ENCODE results near the gene AMFR. TPM values are rescaled to one million over a fixed set of nuclear protein-coding genes. Genes with fewer than 3 reads are reported as not detected.

Gene AMFR
- total and polyA plus RNA-seq, 5 experiments from 2014 or later, result 24.2 to 83.0 (median 38.4) TPM

DNA sequence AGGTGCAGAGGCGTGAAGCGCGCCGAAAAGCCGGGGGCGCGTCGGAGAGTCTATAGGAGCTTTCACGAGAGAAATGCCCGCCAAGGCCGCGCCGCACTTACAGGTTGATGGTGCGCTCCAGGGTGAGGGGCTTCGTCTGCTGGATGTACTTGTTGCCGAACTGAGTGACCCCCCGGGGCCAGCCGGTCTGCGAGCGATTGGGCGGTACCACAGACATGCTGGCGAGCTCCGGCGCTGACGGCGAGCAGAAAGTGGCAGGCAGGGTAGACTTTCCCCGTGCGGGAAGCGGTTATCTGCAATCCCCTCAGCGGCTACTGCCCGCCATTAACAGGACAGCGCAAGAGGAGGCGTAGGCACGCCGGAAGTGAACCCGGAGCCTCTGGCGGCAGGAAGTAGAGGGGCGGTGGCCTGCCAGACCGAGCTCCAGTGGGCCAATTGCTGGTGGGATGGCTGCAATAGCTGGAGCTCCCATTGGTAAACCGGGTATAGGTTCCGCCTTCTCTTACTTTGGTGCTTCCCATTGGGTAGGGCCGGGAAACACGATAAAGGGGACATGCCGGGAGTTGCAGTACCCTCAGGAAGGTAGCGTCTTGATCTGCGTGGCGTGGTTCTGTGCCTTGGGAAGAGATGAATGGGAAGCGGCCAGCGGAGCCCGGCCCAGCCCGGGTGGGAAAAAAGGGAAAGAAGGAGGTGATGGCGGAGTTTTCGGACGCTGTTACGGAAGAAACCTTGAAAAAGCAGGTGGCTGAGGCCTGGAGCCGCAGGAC, 25.8 kb upstream of the AMFR start, which contains the start of the genes NUDT21 and OGFOD1:
Gene NUDT21 (minus strand): TSS at position 347 of the 767 bp plus-strand sequence. CDS start 130 bp downstream, at position 217.
Gene OGFOD1 (plus strand): TSS at position 569 of the 767 bp plus-strand sequence. CDS start 59 bp downstream, at position 628.
- ATAC-seq, result peak; percentile 98
- peak; percentile 82 to 96 (median 91) for DNase-seq
- H3K9me3 Mint-ChIP-seq, result no peaks in the 10 kb centered on the region
- H3K36me3 Mint-ChIP-seq, result peaks cover 7 to 43% (median 13%) of the 10 kb centered on the region in 3 donors
- H3K4me1 Mint-ChIP-seq, result peaks cover 29 to 72% (median 63%) of the 10 kb centered on the region in 4 donors
- H3K27me3 Mint-ChIP-seq, result no peaks in the 10 kb centered on the region
- POLR2A ChIA-PET, result interaction anchor here (0.6 to 1.8 kb wide), 9 partner anchors 9 to 277 kb away, joined by 3 to 7 read pairs (median 4); partner anchors contain the start of gene BBS2
- peak within 1 kb of the TSS; percentile 95 to 99 (median 97) for H3K27ac Mint-ChIP-seq
- peak within 1 kb of the TSS; percentile 89 to 100 (median 99) for H3K4me3 Mint-ChIP-seq

GRCh38 chr16:56450275-56450985, 25.1 kb upstream of the AMFR start:
- Mint-ChIP-seq H3K4me1 (peaks cover 26 to 64% (median 59%) of the 10 kb centered on the region in 4 donors), H3K27me3 (no peaks in the 10 kb centered on the region), H3K9me3 (no peaks in the 10 kb centered on the region), H3K4me3 (peak overlapping the region; percentile 89 to 100 (median 99)), H3K36me3 (peaks cover 4 to 43% (median 9%) of the 10 kb centered on the region in 3 donors), H3K27ac (peak overlapping the region; percentile 95 to 99 (median 97))
- no peak for ATAC-seq
- POLR2A ChIA-PET, result interaction anchor here (0.9 to 1.8 kb wide), 8 partner anchors 10 to 277 kb away, joined by 3 to 7 read pairs (median 4); partner anchors contain the start of gene BBS2
- DNase-seq, result no peak

DNA sequence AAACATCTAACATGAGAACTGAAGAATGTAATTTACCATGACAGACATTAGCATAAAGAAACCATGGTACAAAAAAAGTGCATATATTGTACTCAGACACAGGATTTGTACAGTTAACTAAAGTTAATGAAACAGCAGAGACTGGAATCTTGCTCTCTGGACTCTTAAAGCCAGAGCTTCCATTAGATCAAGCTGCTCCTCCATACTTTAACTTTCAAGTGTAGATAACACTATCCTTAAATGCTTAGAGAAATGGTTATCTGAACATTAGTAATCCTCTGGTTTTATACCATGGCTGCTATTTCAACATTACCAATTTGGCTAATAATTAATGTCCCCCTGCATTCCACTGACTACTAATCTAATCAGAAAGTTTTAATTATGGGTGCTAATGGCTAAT, 22.7 kb upstream of the AMFR start:
- Mint-ChIP-seq H3K4me1 (peaks cover 22 to 56% (median 51%) of the 10 kb centered on the region in 4 donors), H3K27ac (peak overlapping the region in 4 of 10 donors; percentile 25 to 38 (median 30)), H3K27me3 (no peaks in the 10 kb centered on the region), H3K4me3 (peak overlapping the region in 3 of 10 donors; percentile 1 to 40 (median 26)), H3K36me3 (peaks cover 0 to 41% (median 3%) of the 10 kb centered on the region in 3 donors), H3K9me3 (no peaks in the 10 kb centered on the region)
- POLR2A ChIA-PET, result no interaction called here
- DNase-seq (no peak), ATAC-seq (no peak)

DNA sequence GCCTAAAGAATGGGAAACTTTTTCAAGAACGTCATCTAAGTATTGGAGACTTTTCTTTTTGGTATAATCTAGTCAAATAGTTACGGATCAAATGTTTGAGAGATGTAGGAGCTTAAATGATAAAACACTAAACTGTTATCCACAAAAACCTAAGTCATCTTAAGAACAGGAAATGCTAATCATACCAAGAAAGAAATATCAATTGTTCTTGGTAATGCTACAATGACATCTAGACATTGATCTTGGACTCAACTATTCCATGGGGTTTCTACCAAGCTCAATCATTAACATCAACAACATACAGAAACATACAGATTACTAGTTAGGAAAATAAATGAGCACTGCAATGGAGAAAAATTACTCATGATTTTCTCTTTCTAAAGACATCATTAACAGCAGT, 21.9 kb upstream of the AMFR start:
- H3K4me3 Mint-ChIP-seq, result no peak overlapping the region
- H3K27ac Mint-ChIP-seq, result peak overlapping the region in 1 of 10 donors; percentile 19
- H3K9me3 Mint-ChIP-seq, result no peaks in the 10 kb centered on the region
- POLR2A ChIA-PET, result no interaction called here
- DNase-seq, result no peak
- no peaks in the 10 kb centered on the region for H3K27me3 Mint-ChIP-seq
- peaks cover 19 to 50% (median 47%) of the 10 kb centered on the region in 4 donors for H3K4me1 Mint-ChIP-seq
- ATAC-seq, result no peak
- peaks cover 0 to 48% (median 3%) of the 10 kb centered on the region in 3 donors for H3K36me3 Mint-ChIP-seq

DNA sequence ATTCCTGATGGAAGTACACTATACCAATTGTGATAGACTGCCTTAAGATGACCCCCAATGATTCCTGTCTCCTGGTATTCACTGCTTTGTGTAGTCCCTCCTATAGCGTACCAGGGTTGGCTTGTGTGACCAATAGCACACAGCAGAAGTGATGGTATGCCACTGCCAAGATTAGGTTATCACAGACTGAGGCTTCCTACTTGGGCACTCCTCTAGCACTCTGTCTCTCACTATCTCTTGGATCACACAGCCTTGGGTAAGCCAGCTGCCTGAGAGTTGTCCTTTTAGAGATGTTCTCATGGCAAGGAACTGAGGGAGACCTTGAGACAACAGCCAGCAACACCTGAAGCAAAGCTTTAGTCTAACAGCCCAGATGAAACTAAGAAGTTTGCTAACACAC, 12.7 kb upstream of the AMFR start:
- Mint-ChIP-seq H3K27ac (peak overlapping the region in 3 of 10 donors; percentile 10 to 72 (median 58)), H3K27me3 (no peaks in the 10 kb centered on the region), H3K36me3 (peaks cover 0 to 76% (median 7%) of the 10 kb centered on the region in 3 donors), H3K9me3 (no peaks in the 10 kb centered on the region), H3K4me1 (peaks cover 0 to 14% (median 4%) of the 10 kb centered on the region in 4 donors), H3K4me3 (no peak overlapping the region)
- DNase-seq, result no peak
- POLR2A ChIA-PET, result interaction anchor here (0.7 kb wide), 1 partner anchor 847 kb away, joined by 3 read pairs; no protein-coding TSS in a partner anchor
- ATAC-seq, result no peak

DNA sequence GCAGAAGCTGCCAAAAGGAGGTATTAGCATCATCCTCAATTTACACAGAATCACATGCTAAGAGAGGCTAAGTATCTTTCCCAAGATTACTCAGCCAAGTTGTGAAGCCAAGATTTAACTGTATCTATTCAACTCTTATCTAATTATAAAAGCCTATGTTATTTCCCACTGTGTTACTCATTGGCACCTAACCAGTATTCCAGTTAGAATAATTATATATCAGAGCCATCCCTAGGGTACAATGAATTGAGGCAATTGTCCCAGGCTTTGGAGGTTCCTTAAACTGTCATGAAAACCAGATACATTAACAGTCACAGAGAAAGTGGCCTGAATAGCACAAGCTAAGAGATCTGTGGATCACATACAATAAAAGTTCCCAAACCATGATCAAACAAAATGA, 10.9 kb upstream of the AMFR start:
- DNase-seq (no peak), ATAC-seq (no peak)
- H3K27ac Mint-ChIP-seq, result no peak overlapping the region
- POLR2A ChIA-PET, result no interaction called here
- peaks cover 0 to 77% (median 7%) of the 10 kb centered on the region in 3 donors for H3K36me3 Mint-ChIP-seq
- H3K9me3 Mint-ChIP-seq, result no peaks in the 10 kb centered on the region
- no peak overlapping the region for H3K4me3 Mint-ChIP-seq
- peaks cover 0 to 6% (median 3%) of the 10 kb centered on the region in 4 donors for H3K4me1 Mint-ChIP-seq
- H3K27me3 Mint-ChIP-seq, result no peaks in the 10 kb centered on the region

GRCh38 chr16:56428091-56428490, 2.7 kb upstream of the AMFR start:
- DNase-seq, result no peak
- Mint-ChIP-seq H3K27ac (peak overlapping the region in 3 of 10 donors; percentile 11 to 52 (median 48)), H3K4me1 (peaks cover 10 to 19% (median 17%) of the 10 kb centered on the region in 4 donors), H3K27me3 (no peaks in the 10 kb centered on the region), H3K4me3 (no peak overlapping the region), H3K9me3 (no peaks in the 10 kb centered on the region), H3K36me3 (peaks cover 0 to 30% (median 4%) of the 10 kb centered on the region in 3 donors)
- ATAC-seq, result no peak
- POLR2A ChIA-PET, result interaction anchor here (0.6 kb wide), 1 partner anchor 16 kb away, joined by 5 read pairs; no protein-coding TSS in a partner anchor

- DNase-seq (no peak), ATAC-seq (no peak)
- POLR2A ChIA-PET, result interaction anchor here (0.6 kb wide), 1 partner anchor 93 kb away, joined by 3 read pairs; no protein-coding TSS in a partner anchor
- Mint-ChIP-seq H3K27ac (peak overlapping the region in 9 of 10 donors; percentile 48 to 86 (median 76)), H3K4me3 (peak overlapping the region; percentile 14 to 97 (median 77)), H3K9me3 (no peaks in the 10 kb centered on the region), H3K4me1 (peaks cover 24 to 34% (median 31%) of the 10 kb centered on the region in 4 donors), H3K36me3 (peaks cover 0 to 15% (median 4%) of the 10 kb centered on the region in 3 donors), H3K27me3 (no peaks in the 10 kb centered on the region)
Observed at GRCh38 chr16:56426585-56426984, 1.2 kb upstream of the AMFR start.

GRCh38 chr16:56424791-56425438, 430 bp downstream of the AMFR start:
- ATAC-seq, result peak; percentile 37 to 52
- H3K9me3 Mint-ChIP-seq, result no peaks in the 10 kb centered on the region
- H3K36me3 Mint-ChIP-seq, result no peaks in the 10 kb centered on the region
- peak overlapping the region; percentile 90 to 98 (median 97) for H3K4me3 Mint-ChIP-seq
- POLR2A ChIA-PET, result interaction anchor here (1.3 kb wide), 1 partner anchor 26 kb away, joined by 5 read pairs; the partner anchor contains the start of genes NUDT21 and OGFOD1
- DNase-seq, result peak; percentile 18 to 70 (median 43)
- H3K27ac Mint-ChIP-seq, result peak overlapping the region in 7 of 10 donors; percentile 87 to 96 (median 93)
- no peaks in the 10 kb centered on the region for H3K27me3 Mint-ChIP-seq
- H3K4me1 Mint-ChIP-seq, result peaks cover 30 to 46% (median 43%) of the 10 kb centered on the region in 4 donors

GRCh38 chr16:56424404-56424764, 961 bp downstream of the AMFR start:
- ATAC-seq, result no peak
- no peak for DNase-seq
- H3K4me3 Mint-ChIP-seq, result peak overlapping the region; percentile 90 to 98 (median 97)
- POLR2A ChIA-PET, result interaction anchor here (1.3 kb wide), 1 partner anchor 27 kb away, joined by 5 read pairs; the partner anchor contains the start of genes NUDT21 and OGFOD1
- H3K4me1 Mint-ChIP-seq, result peaks cover 30 to 48% (median 44%) of the 10 kb centered on the region in 4 donors
- H3K36me3 Mint-ChIP-seq, result no peaks in the 10 kb centered on the region
- no peaks in the 10 kb centered on the region for H3K27me3 Mint-ChIP-seq
- peak overlapping the region; percentile 81 to 96 (median 92) for H3K27ac Mint-ChIP-seq
- H3K9me3 Mint-ChIP-seq, result no peaks in the 10 kb centered on the region

- no peaks in the 10 kb centered on the region for H3K36me3 Mint-ChIP-seq
- DNase-seq (peak in 4 of 10 donors; percentile 19 to 49 (median 34)), ATAC-seq (peak; percentile 12 to 15)
- POLR2A ChIA-PET, result interaction anchor here (1.3 kb wide), 1 partner anchor 27 kb away, joined by 5 read pairs; the partner anchor contains the start of genes NUDT21 and OGFOD1
- H3K9me3 Mint-ChIP-seq, result no peaks in the 10 kb centered on the region
- peak overlapping the region; percentile 90 to 98 (median 97) for H3K4me3 Mint-ChIP-seq
- H3K27ac Mint-ChIP-seq, result peak overlapping the region; percentile 81 to 96 (median 92)
- H3K27me3 Mint-ChIP-seq, result no peaks in the 10 kb centered on the region
- H3K4me1 Mint-ChIP-seq, result peaks cover 30 to 48% (median 44%) of the 10 kb centered on the region in 4 donors
Observed at GRCh38 chr16:56423584-56424403, 1.6 kb downstream of the AMFR start.

Data from naive thymus-derived CD8-positive, alpha-beta T cell (primary cell).